ENCODE results near the gene VANGL2. TPM values are rescaled to one million over a fixed set of nuclear protein-coding genes. Genes with fewer than 3 reads are reported as not detected.

Gene VANGL2
- total and polyA plus RNA-seq, 2 experiments from 2014 or later = 17.7 to 51.3 TPM

DNA sequence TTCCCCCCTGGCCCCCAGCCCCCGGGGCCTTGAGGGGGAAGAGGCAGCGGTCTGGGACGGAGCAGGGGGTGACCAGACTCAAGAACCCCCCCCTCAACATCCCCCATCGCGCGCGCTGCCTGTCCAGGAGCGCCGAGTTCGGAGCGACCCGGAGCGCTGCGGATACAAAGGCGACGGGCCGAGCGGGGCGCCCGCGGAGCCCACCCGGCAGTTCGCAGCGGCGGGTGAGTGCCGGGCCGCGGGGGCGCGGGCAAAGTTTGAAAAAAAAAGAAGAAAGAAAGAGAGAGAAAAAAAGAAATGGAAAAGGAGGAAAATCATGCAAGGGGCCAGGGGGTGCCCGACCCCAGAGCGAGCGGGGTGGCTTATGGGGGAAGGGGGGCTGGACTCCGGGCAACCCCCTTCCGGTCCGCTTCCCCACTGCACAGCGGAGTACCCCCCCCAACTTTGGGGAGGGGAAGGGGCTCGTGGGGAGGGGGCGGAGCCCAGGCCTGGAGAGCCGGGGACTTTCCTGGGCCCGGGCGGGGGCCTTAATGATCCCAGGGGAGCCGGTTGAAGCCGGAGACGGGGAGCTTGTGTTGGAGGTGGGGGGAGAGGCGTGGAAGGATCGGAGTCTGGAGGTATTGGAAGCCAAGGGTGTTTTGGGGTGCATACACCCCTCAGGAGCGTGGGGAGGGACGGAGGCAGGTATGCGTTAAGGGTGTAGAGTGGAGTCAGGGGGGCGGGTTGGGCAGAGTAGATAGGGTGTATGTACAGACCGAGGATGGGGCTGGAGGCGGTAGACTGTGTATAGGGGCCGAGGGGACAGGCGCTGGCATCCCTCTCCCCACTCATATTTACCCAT is 502 bp downstream of the VANGL2 start (continued):
- TF ChIP-seq, protein P1, sequence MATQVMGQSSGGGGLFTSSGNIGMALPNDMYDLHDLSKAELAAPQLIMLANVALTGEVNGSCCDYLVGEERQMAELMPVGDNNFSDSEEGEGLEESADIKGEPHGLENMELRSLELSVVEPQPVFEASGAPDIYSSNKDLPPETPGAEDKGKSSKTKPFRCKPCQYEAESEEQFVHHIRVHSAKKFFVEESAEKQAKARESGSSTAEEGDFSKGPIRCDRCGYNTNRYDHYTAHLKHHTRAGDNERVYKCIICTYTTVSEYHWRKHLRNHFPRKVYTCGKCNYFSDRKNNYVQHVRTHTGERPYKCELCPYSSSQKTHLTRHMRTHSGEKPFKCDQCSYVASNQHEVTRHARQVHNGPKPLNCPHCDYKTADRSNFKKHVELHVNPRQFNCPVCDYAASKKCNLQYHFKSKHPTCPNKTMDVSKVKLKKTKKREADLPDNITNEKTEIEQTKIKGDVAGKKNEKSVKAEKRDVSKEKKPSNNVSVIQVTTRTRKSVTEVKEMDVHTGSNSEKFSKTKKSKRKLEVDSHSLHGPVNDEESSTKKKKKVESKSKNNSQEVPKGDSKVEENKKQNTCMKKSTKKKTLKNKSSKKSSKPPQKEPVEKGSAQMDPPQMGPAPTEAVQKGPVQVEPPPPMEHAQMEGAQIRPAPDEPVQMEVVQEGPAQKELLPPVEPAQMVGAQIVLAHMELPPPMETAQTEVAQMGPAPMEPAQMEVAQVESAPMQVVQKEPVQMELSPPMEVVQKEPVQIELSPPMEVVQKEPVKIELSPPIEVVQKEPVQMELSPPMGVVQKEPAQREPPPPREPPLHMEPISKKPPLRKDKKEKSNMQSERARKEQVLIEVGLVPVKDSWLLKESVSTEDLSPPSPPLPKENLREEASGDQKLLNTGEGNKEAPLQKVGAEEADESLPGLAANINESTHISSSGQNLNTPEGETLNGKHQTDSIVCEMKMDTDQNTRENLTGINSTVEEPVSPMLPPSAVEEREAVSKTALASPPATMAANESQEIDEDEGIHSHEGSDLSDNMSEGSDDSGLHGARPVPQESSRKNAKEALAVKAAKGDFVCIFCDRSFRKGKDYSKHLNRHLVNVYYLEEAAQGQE (IDR thresholded peaks at IDR 0.05; ENCODE audit: unreplicated experiment) = no peak
- TF ChIP-seq EZH2 (IDR thresholded peaks at IDR 0.05; ENCODE audit: low read depth, unreplicated experiment) (no peak), EZH2phosphoT487 (IDR thresholded peaks at IDR 0.05; ENCODE audit: unreplicated experiment) (no peak), CREB1 (CRISPR knock-in tag; IDR thresholded peaks at IDR 0.05; ENCODE audit: low read depth) (no peak), STAT1 (IDR thresholded peaks at IDR 0.05; ENCODE audit: unreplicated experiment) (no peak), POLR2AphosphoS5 (IDR thresholded peaks at IDR 0.05; ENCODE audit: low read depth) (no peak), ZNF331 (CRISPR knock-in tag; IDR thresholded peaks at IDR 0.05; ENCODE audit: low read depth) (no peak)
- TF ChIP-seq, protein P2, sequence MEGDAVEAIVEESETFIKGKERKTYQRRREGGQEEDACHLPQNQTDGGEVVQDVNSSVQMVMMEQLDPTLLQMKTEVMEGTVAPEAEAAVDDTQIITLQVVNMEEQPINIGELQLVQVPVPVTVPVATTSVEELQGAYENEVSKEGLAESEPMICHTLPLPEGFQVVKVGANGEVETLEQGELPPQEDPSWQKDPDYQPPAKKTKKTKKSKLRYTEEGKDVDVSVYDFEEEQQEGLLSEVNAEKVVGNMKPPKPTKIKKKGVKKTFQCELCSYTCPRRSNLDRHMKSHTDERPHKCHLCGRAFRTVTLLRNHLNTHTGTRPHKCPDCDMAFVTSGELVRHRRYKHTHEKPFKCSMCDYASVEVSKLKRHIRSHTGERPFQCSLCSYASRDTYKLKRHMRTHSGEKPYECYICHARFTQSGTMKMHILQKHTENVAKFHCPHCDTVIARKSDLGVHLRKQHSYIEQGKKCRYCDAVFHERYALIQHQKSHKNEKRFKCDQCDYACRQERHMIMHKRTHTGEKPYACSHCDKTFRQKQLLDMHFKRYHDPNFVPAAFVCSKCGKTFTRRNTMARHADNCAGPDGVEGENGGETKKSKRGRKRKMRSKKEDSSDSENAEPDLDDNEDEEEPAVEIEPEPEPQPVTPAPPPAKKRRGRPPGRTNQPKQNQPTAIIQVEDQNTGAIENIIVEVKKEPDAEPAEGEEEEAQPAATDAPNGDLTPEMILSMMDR (conservative IDR thresholded peaks at IDR 0.05; ENCODE audit: low read depth in 2 of 2) = no peak
- TF ChIP-seq, protein P3, sequence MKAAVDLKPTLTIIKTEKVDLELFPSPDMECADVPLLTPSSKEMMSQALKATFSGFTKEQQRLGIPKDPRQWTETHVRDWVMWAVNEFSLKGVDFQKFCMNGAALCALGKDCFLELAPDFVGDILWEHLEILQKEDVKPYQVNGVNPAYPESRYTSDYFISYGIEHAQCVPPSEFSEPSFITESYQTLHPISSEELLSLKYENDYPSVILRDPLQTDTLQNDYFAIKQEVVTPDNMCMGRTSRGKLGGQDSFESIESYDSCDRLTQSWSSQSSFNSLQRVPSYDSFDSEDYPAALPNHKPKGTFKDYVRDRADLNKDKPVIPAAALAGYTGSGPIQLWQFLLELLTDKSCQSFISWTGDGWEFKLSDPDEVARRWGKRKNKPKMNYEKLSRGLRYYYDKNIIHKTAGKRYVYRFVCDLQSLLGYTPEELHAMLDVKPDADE (IDR thresholded peaks at IDR 0.05) = no peak; the same call in 1 of the 2 replicates

DNA sequence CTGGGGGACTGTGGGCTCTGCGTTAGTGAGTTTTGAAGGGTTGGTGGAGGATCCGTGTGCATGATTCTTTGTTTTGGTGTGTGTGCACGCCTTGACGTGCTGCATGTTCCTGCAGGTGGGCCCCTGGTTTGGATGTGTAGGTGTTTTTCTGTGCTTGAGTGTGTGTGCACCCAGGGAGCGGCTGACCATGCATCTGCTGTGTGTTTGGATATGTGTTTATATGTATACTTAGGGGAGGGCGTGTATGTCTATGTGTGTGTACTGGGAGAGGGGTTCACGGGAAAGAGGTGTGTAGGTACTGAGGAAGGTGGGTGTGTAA is 1.1 kb downstream of the VANGL2 start:
- H3K27me3 Mint-ChIP-seq (ENCODE audit: insufficient read depth, low read depth, poor library complexity) = peaks cover 10% of the 10 kb centered on the region
- H3K4me3 Mint-ChIP-seq = peak overlapping the region; percentile 81
- peaks cover 17% of the 10 kb centered on the region; the same call in 1 of the 2 replicates for H4K20me1 ChIP-seq (replicated peaks; ENCODE audit: insufficient read depth)
- no peaks in the 10 kb centered on the region for H3K9me2 ChIP-seq (ENCODE audit: insufficient read depth)
- ATAC-seq (no peak), DNase-seq (ENCODE audit: low spot score) (no peak)
- no peaks in the 10 kb centered on the region for H3K27me3 ChIP-seq (ENCODE audit: insufficient read depth)
- no peak overlapping the region for H2AFZ ChIP-seq
- H3K36me3 ChIP-seq (ENCODE audit: insufficient read depth) = no peaks in the 10 kb centered on the region
- no peaks in the 10 kb centered on the region for H3K9me3 Mint-ChIP-seq
- H3K4me2 ChIP-seq = peak overlapping the region; percentile 100
- H3F3A ChIP-seq (replicated peaks; ENCODE audit: low read depth) = peaks cover 12% of the 10 kb centered on the region; the same call in 1 of the 2 replicates
- H3K4me3 ChIP-seq = peak overlapping the region; percentile 99
- H3K36me3 Mint-ChIP-seq (ENCODE audit: low read depth) = peaks cover 6% of the 10 kb centered on the region
- H3K27ac Mint-ChIP-seq = peak overlapping the region; percentile 6; the same call in 1 of the 2 replicates
- H3K4me1 ChIP-seq (ENCODE audit: insufficient read depth) = peaks cover 60% of the 10 kb centered on the region
- H3K27ac ChIP-seq (ENCODE audit: low read depth) = peak overlapping the region; percentile 98; the same call in 1 of the 2 replicates
- peaks cover 59% of the 10 kb centered on the region for H3K79me2 ChIP-seq (replicated peaks; ENCODE audit: insufficient read depth)
- H3K4me1 Mint-ChIP-seq = peaks cover 64% of the 10 kb centered on the region
- no peak for TF ChIP-seq CREB1 (CRISPR knock-in tag; IDR thresholded peaks at IDR 0.05; ENCODE audit: low read depth)
- no peak for TF ChIP-seq POLR2AphosphoS5 (IDR thresholded peaks at IDR 0.05; ENCODE audit: low read depth)
- TF ChIP-seq, protein P3 (IDR thresholded peaks at IDR 0.05) = no peak
- TF ChIP-seq, protein P1 (IDR thresholded peaks at IDR 0.05; ENCODE audit: unreplicated experiment) = no peak

All from GM23338 (cell line).